K562 (cell line): Measurements from ENCODE around the gene TMEM72. TPM values are rescaled to one million over a fixed set of nuclear protein-coding genes. Genes with fewer than 3 reads are reported as not detected.
A peak's percentile ranks its signal among the peaks of the same experiment; 100 is the strongest.

Source experiments
- ATAC-seq: fragments of 200-7000 bp; cut with Tn5 transposase; 3 replicates; pipeline ENCODE4 v1.9.1; 2020; ENCODE audit warnings: moderate library complexity
- BruUV-seq: library from RNA; stranded (reverse); fragments of 400-500 nt; replicated peaks from 2 replicates; lab custom pipeline; 2021; lab: Mats Ljungman, UMichigan
- CTCF ChIA-PET: fragments of 300-600 bp; formaldehyde crosslinking; extraction: SDS; loops from one replicate; lab custom pipeline; 2021; ENCODE audit warnings: low intra/inter-chr PET ratio; lab: Yijun Ruan, JAX
- POLR2A ChIA-PET: fragments of 300-600, 350-650 bp; sonication (Branson Sonifier 250); formaldehyde crosslinking; extraction: SDS; loops from one replicate; lab custom pipeline; 2021; ENCODE audit warnings: antibody characterized with exemption, inconsistent platforms; lab: Yijun Ruan, JAX
- DNase-seq, 4 experiments: peaks; one replicate each; pipeline versions ENCODE4 v3.0.0 to v3.0.0-alpha.2; 2011 to 2018; ENCODE audit warnings: low spot score in 3 of 4, mixed read lengths in 3 of 4; ENCODE audit errors: extremely low read depth in 1 of 4
- FAIRE-seq: peaks from 2 replicates; lab custom pipeline; 2011; peaks lifted over from hg19 to GRCh38; lab: Jason Lieb, UNC
- H2AFZ ChIP-seq: 2 replicates; pipeline ENCODE4 v1.6.0; 2011; ENCODE audit warnings: low read depth, low read length, control low read depth, inconsistent platforms
- H3K27ac ChIP-seq: fragments of 200-600 bp; 3 replicates; pipeline ENCODE4 v1.8.0; 2011; ENCODE audit warnings: low read depth, mild to moderate bottlenecking, control low read depth, inconsistent platforms, low read length, moderate library complexity, mixed read lengths; ENCODE audit errors: extremely low read depth
- H3K27me3 ChIP-seq, 2 experiments: fragments of 300-600 bp in 1 of 2; 2 replicates in 1 of 2; 3 replicates in 1 of 2; pipeline versions ENCODE4 v1.6.0 to v1.8.0; 2011; ENCODE audit warnings: inconsistent platforms in 2 of 2, low read length in 2 of 2, mild to moderate bottlenecking in 1 of 2, mixed read lengths in 1 of 2, moderate library complexity in 1 of 2; ENCODE audit not compliant: control insufficient read depth in 2 of 2, insufficient read depth in 2 of 2
- H3K36me3 ChIP-seq: fragments of 300-600 bp; 3 replicates; pipeline ENCODE4 v1.8.0; 2011; ENCODE audit warnings: mild to moderate bottlenecking, low read length, inconsistent platforms; ENCODE audit not compliant: control insufficient read depth, insufficient read depth
- H3K4me1 ChIP-seq, 2 experiments: fragments of 200-600 bp in 1 of 2; replicated peaks in 1 of 2; 2 replicates in 1 of 2; 3 replicates in 1 of 2; pipeline versions ENCODE4 v1.5.1 to v1.8.0; 2011; ENCODE audit warnings: inconsistent platforms in 2 of 2, low read length in 2 of 2, mild to moderate bottlenecking in 1 of 2, mixed read lengths in 1 of 2, moderate library complexity in 1 of 2; ENCODE audit not compliant: control insufficient read depth in 2 of 2, insufficient read depth in 2 of 2
- H3K4me2 ChIP-seq: 2 replicates; pipeline ENCODE4 v1.6.1; 2011; ENCODE audit warnings: low read length, control low read depth, inconsistent platforms, mixed read lengths; ENCODE audit not compliant: insufficient read depth
- H3K4me3 ChIP-seq: fragments of 200-600 bp; sonication (generic), shearing (Covaris generic); 2 replicates; pipeline ENCODE4 v1.5.1; 2016; ENCODE audit warnings: control low read depth, inconsistent platforms
- H3K79me2 ChIP-seq: fragments of 200-600 bp; 3 replicates; pipeline ENCODE4 v1.8.0; 2011; ENCODE audit warnings: low read length, inconsistent platforms; ENCODE audit not compliant: control insufficient read depth, insufficient read depth
- H3K9ac ChIP-seq, 2 experiments: 2 replicates each; pipeline versions ENCODE4 v1.6.0 to v1.6.1; 2011; ENCODE audit warnings: low read depth in 2 of 2, low read length in 2 of 2, control low read depth in 1 of 2, inconsistent platforms in 1 of 2, mild to moderate bottlenecking in 1 of 2, mixed read lengths in 1 of 2; ENCODE audit not compliant: insufficient read depth in 1 of 2
- H3K9me1 ChIP-seq: one replicate; pipeline ENCODE4 v1.6.0; 2011; ENCODE audit warnings: inconsistent platforms, mild to moderate bottlenecking, low read length, moderate library complexity; ENCODE audit not compliant: control insufficient read depth, insufficient read depth
- H3K9me3 ChIP-seq: replicated peaks from 2 replicates; pipeline ENCODE4 v1.5.1; 2011; ENCODE audit warnings: low read depth, low read length, inconsistent platforms; ENCODE audit not compliant: control insufficient read depth, insufficient read depth
- H4K20me1 ChIP-seq: replicated peaks from 2 replicates; pipeline ENCODE4 v1.6.1; 2011; ENCODE audit warnings: low read length, inconsistent platforms, mixed read lengths; ENCODE audit not compliant: control insufficient read depth, insufficient read depth
- ESRRB ChIP-seq: fragments of 250-450 bp; sonication (Bioruptor Pico); IDR thresholded peaks from 2 replicates; pipeline ENCODE4 v1.5.0; 2020; ENCODE audit warnings: mild to moderate bottlenecking, moderate library complexity, borderline replicate concordance
- RBM17 ChIP-seq: fragments of 200-400 bp; formaldehyde crosslinking; IDR thresholded peaks from 2 replicates; pipeline ENCODE4 v1.6.1; 2017; ENCODE audit warnings: low read depth, mild to moderate bottlenecking, low read length, borderline replicate concordance
- RCOR1 ChIP-seq, 2 experiments: IDR thresholded peaks; 2 replicates each; pipeline ENCODE4 v1.6.1; 2012; ENCODE audit warnings: low read depth in 2 of 2, low read length in 2 of 2, borderline replicate concordance in 1 of 2, improper control_type of control experiment in 1 of 2
- SIRT6 ChIP-seq: IDR thresholded peaks from one replicate; pipeline ENCODE4 v1.6.1; 2012; ENCODE audit warnings: low read depth, mild to moderate bottlenecking, control low read depth, inconsistent platforms, low read length, moderate library complexity
- STAG1 ChIP-seq: sonication (generic); formaldehyde crosslinking; IDR thresholded peaks from 2 replicates; pipeline ENCODE4 v1.5.0; 2020; ENCODE audit warnings: missing genetic modification reagents, borderline replicate concordance
- TCFL5 ChIP-seq: fragments of 250-450 bp; sonication (Bioruptor Pico); conservative IDR thresholded peaks from 2 replicates; pipeline ENCODE4 v1.6.1; 2021; ENCODE audit warnings: mild to moderate bottlenecking, moderate library complexity, matching md5 sums
- ZNF780A ChIP-seq: fragments of 250-450 bp; sonication (Bioruptor Pico); IDR thresholded peaks from 2 replicates; pipeline ENCODE4 v1.5.0; 2021; ENCODE audit warnings: mild to moderate bottlenecking
- WGBS: fragments of 100-300 bp; shearing (Covaris generic); methylation state at CpG from one replicate; pipeline ENCODE4 v1.1.6; 2016; ENCODE audit warnings: low coverage, mixed read lengths; ENCODE audit not compliant: insufficient coverage; ENCODE audit errors: missing lambda C conversion rate; 5-methylcytosine and 5-hydroxymethylcytosine counted together
- in situ Hi-C: fragments of 300-500 bp; cut with MboI; formaldehyde crosslinking; loops from 4 replicates; pipeline ENCODE4 v1.15.0; 2018; ENCODE audit warnings: inconsistent platforms, mixed read lengths
- intact Hi-C: fragments of 100-400 bp; cut with micrococcal nuclease; formaldehyde crosslinking; loops from 2 replicates; pipeline ENCODE4 v1.14.2; 2022
- polyA plus RNA-seq, 8 experiments: library from polyadenylated mRNA; depleted of rRNA in 4 of 8; stranded (reverse) in 5 of 8; unstranded in 3 of 8; fragments of >200 nt; fragmentation: Nextera tagmentation in 2 of 8; fragmentation: Illumina TruSeq in 1 of 8; extraction: Ambion mirVana in 2 of 8; extraction: Trizol in 1 of 8; gene quantifications; 2 replicates each; pipeline versions ENCODE4 v1.2.1 to v1.2.3, GENCODE V29; 2011 to 2014; ENCODE audit warnings: inconsistent platforms in 1 of 8, missing spikeins in 1 of 8
- total RNA-seq, 7 experiments: library from RNA; depleted of rRNA in 6 of 7; stranded (reverse); fragments of >200 nt in 6 of 7; fragmentation: Illumina TruSeq in 2 of 7; extraction: Trizol in 2 of 7; gene quantifications; 2 replicates each; pipeline versions ENCODE4 v1.2.1 to v1.2.3, GENCODE V29; 2011 to 2021; ENCODE audit warnings: low replicate concordance in 1 of 7

TMEM72 gene
- total and polyA plus RNA-seq, 9 of the 15 experiments (the other 6 are each of a cell fraction or from before 2014, with no cell fraction given): not detected

DNA sequence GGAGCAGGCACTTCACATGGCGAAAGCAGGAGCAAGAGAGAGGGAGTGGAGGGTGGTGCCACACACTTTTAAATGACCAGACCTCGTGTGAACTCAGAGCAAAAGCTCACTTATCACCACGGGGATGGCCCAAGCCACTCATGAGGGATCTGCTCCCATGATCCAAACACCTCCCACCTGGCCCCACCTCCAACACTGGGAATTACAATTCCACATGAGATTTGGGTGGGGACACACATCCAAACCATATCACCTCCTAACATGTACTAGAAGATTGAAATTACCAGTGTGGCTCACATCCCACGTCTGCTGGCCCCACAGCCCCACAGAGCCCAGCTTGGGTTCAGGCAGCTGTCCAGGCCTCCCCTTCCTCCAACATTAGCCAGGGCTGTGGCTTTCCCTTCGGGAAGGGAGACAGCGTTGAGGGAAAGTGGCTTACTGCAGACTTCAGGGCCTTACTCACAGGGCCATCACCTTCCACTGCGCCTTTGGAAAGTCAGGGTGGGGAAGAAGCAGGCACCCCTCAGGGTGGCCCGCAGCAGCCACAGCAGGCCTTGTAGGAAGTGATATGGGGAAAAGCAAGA is 59.8 kb downstream of the TMEM72 start:
- CTCF ChIA-PET: no interaction called here
- POLR2A ChIA-PET: no interaction called here
- Histone ChIP-seq H3K27me3 (peaks cover 0 to 19% of the 10 kb centered on the region in 2 experiments; a peak in 2 of 5 replicates), H3K9me3 (no peaks in the 10 kb centered on the region), H3K4me2 (no peak overlapping the region), H3K9me1 (no peaks in the 10 kb centered on the region), H3K9ac (no peak overlapping the region), H3K79me2 (no peaks in the 10 kb centered on the region), H4K20me1 (no peaks in the 10 kb centered on the region), H3K4me1 (peaks cover 17 to 24% of the 10 kb centered on the region in 2 experiments), H3K4me3 (no peak overlapping the region), H2AFZ (no peak overlapping the region), H3K27ac (no peak overlapping the region), H3K36me3 (no peaks in the 10 kb centered on the region)
- BruUV-seq: no TSS peak
- no peak for DNase-seq
- no peak for TF ChIP-seq TCFL5
- no peak for TF ChIP-seq RBM17
- no peak for ATAC-seq
- intact Hi-C loops (no loop called here), in situ Hi-C loops (no loop called here)
- WGBS: 29% methylated on average over 8 of the region's 8 CpGs
- no peak for FAIRE-seq

DNA sequence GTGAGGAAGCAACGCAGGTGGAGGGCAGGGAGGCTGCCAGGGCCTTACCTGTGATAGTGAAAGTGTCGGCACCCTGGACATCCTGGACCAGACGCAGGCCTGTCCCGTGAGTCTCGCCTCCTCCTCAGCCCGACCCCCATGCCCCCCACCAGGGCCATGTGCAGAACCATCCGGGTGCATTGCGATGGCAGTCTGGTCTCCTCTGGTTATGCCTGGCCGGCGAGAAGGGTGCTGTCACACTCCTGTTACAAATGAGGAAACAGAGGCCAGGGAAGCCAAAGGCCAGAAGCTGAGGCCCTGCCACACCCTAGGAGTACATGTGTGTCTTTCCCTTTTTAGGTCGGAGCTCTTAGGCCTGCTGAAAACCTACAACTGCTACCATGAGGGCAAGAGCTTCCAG is 60.3 kb downstream of the TMEM72 start:
- BruUV-seq: no TSS peak
- Histone ChIP-seq H3K9me3 (no peaks in the 10 kb centered on the region), H3K79me2 (no peaks in the 10 kb centered on the region), H3K4me3 (no peak overlapping the region), H2AFZ (no peak overlapping the region), H4K20me1 (no peaks in the 10 kb centered on the region), H3K27ac (no peak overlapping the region), H3K36me3 (no peaks in the 10 kb centered on the region), H3K4me2 (no peak overlapping the region), H3K4me1 (peaks cover 12 to 24% of the 10 kb centered on the region in 2 experiments), H3K27me3 (peaks cover 0 to 19% of the 10 kb centered on the region in 2 experiments; a peak in 2 of 5 replicates), H3K9ac (0 out of 4 replicates have a peak overlapping the region, but pooled peaks of 1 of the 2 experiments have one; percentile 8), H3K9me1 (no peaks in the 10 kb centered on the region)
- no peak for FAIRE-seq
- in situ Hi-C loops (no loop called here), intact Hi-C loops (no loop called here)
- 29% methylated on average over 11 of the region's 11 CpGs for WGBS
- ATAC-seq: no peak
- no peak for DNase-seq
- ChIA-PET CTCF (no interaction called here), POLR2A (no interaction called here)
- TF ChIP-seq ESRRB (CRISPR knock-in tag) (no peak), SIRT6 (no peak), ZNF780A (CRISPR knock-in tag) (no peak), STAG1 (no peak), RCOR1 (IDR thresholded peaks at IDR 0.05; ENCODE audit: borderline replicate concordance in 1 of 2, low read depth in 2 of 2, low read length in 2 of 2) (no peak)
